Fibroblast of mammary gland (primary cell): Measurements from ENCODE around the gene TPD52L3.
A peak's percentile ranks its signal among the peaks of the same experiment; 100 is the strongest.

Experiments
- DNase-seq: peaks from one replicate; pipeline ENCODE4 v3.0.0-alpha.2; 2010; ENCODE audit warnings: low read depth
- H3K4me3 ChIP-seq: 2 replicates; pipeline ENCODE4 v1.5.1; 2011; ENCODE audit warnings: low read depth, mild to moderate bottlenecking, low read length, moderate library complexity; ENCODE audit not compliant: control insufficient read depth
- CTCF ChIP-seq: conservative IDR thresholded peaks from 2 replicates; pipeline ENCODE4 v1.5.1; 2011; ENCODE audit warnings: low read depth, low read length, inconsistent platforms; ENCODE audit not compliant: control insufficient read depth, insufficient read depth

TPD52L3 gene

GRCh38 chr9:6356441-6356840 is 28.3 kb downstream of the TPD52L3 start:
- TF ChIP-seq CTCF = no peak
- H3K4me3 ChIP-seq = no peak overlapping the region
- DNase-seq = peak; percentile 19

- DNase-seq = peak; percentile 10
- TF ChIP-seq CTCF = no peak
- H3K4me3 ChIP-seq = no peak overlapping the region
These were observed 28.7 kb downstream of the TPD52L3 start for GRCh38 chr9:6356904-6357303.

GRCh38 chr9:6367128-6367890 is 39.1 kb downstream of the TPD52L3 start:
- no peak for DNase-seq

GRCh38 chr9:6368831-6369230 is 40.7 kb downstream of the TPD52L3 start:
- no peak for TF ChIP-seq CTCF
- no peak for DNase-seq

More at GRCh38 chr9:6367128-6367890, 39.1 kb downstream of the TPD52L3 start:
- no peak overlapping the region for H3K4me3 ChIP-seq
- TF ChIP-seq CTCF = no peak

More at GRCh38 chr9:6368831-6369230, 40.7 kb downstream of the TPD52L3 start:
- no peak overlapping the region for H3K4me3 ChIP-seq
